NCI-H2107 treated with DMSO at 0.1 percent for 48 hours (cell line): ENCODE measurements around the gene FICD.

Source experiments
- DNase-seq: peaks from one replicate; lab custom pipeline; 2025; ENCODE audit not compliant: unreplicated experiment; lab: John Stamatoyannopoulos, UW

FICD gene

GRCh38 chr12:108498136-108498535, 16.9 kb upstream of the FICD start:
- no peak for DNase-seq

GRCh38 chr12:108502922-108503321, 12.2 kb upstream of the FICD start:
- DNase-seq: no peak

GRCh38 chr12:108505129-108505528, 9.9 kb upstream of the FICD start:
- no peak for DNase-seq

GRCh38 chr12:108507971-108508642, 7.0 kb upstream of the FICD start:
- no peak for DNase-seq

GRCh38 chr12:108509806-108510205, 5.3 kb upstream of the FICD start:
- no peak for DNase-seq

GRCh38 chr12:108510836-108511235, 4.2 kb upstream of the FICD start:
- DNase-seq: no peak

GRCh38 chr12:108511633-108512540, 3.2 kb upstream of the FICD start:
- peak; percentile 74 for DNase-seq

GRCh38 chr12:108514468-108514972, 557 bp upstream of the FICD start:
- no peak for DNase-seq

GRCh38 chr12:108515916-108516315, 839 bp downstream of the FICD start:
- DNase-seq: no peak

GRCh38 chr12:108516511-108517275, 1.6 kb downstream of the FICD start:
- DNase-seq: no peak

GRCh38 chr12:108517288-108518100, 2.4 kb downstream of the FICD start:
- DNase-seq: no peak

GRCh38 chr12:108518101-108518715, 3.1 kb downstream of the FICD start:
- no peak for DNase-seq

GRCh38 chr12:108518716-108519496, 3.8 kb downstream of the FICD start:
- no peak for DNase-seq

- DNase-seq: no peak
These were observed 4.5 kb downstream of the FICD start for GRCh38 chr12:108519558-108519957.

- no peak for DNase-seq
These were observed 8.3 kb downstream of the FICD start for GRCh38 chr12:108523365-108523764.

GRCh38 chr12:108525681-108526080, 10.6 kb downstream of the FICD start:
- DNase-seq: no peak

GRCh38 chr12:108526482-108527165, 11.5 kb downstream of the FICD start:
- DNase-seq: peak; percentile 65

- DNase-seq: no peak
These were observed 12.1 kb downstream of the FICD start for GRCh38 chr12:108527166-108527496.

GRCh38 chr12:108530161-108530560, 15.1 kb downstream of the FICD start:
- DNase-seq: no peak
